OCI-LY3 (cell line): ENCODE data around the gene PDLIM1.

Experiments used
- H2AFZ ChIP-seq: fragments of 200-600, 300-600 bp; shearing (Covaris generic); 2 replicates; pipeline ENCODE4 v1.6.0; 2014; ENCODE audit warnings: antibody characterized with exemption, low read depth, low read length
- H3K27ac ChIP-seq: fragments of 200-600, 300-600 bp; sonication (generic); 2 replicates; pipeline ENCODE4 v1.5.1; 2014; ENCODE audit warnings: mild to moderate bottlenecking, low read length, moderate library complexity, mixed read lengths
- H3K27me3 ChIP-seq: fragments of 200-600, 300-600 bp; sonication (generic); 2 replicates; pipeline ENCODE4 v1.6.1; 2014; ENCODE audit warnings: low read depth, low read length, mixed read lengths
- H3K36me3 ChIP-seq: fragments of 200-600, 300-600 bp; sonication (generic); replicated peaks from 2 replicates; pipeline ENCODE3; 2014; ENCODE audit warnings: low read depth, low read length, mixed read lengths
- H3K4me1 ChIP-seq: fragments of 300-600, 200-600 bp; sonication (generic); 2 replicates; pipeline ENCODE4 v1.6.1; 2014; ENCODE audit warnings: low read length, mixed read lengths
- H3K4me2 ChIP-seq: fragments of 200-600, 300-600 bp; sonication (generic); 2 replicates; pipeline ENCODE4 v1.6.1; 2014; ENCODE audit warnings: low read length, mixed read lengths
- H3K4me3 ChIP-seq: fragments of 300-600, 200-600 bp; sonication (generic); 2 replicates; pipeline ENCODE4 v1.5.1; 2014; ENCODE audit warnings: antibody characterized with exemption, mild to moderate bottlenecking, low read length, moderate library complexity
- H3K79me2 ChIP-seq: fragments of 300-600, 200-600 bp; shearing (Covaris generic); 2 replicates; pipeline ENCODE4 v1.6.1; 2014; ENCODE audit warnings: mild to moderate bottlenecking, low read length, mixed read lengths
- H3K9ac ChIP-seq: fragments of 300-600, 200-600 bp; shearing (Covaris generic); 2 replicates; pipeline ENCODE4 v1.6.0; 2014; ENCODE audit warnings: mild to moderate bottlenecking, low read length, moderate library complexity
- H3K9me3 ChIP-seq: fragments of 200-600, 300-600 bp; shearing (Covaris generic); 2 replicates; pipeline ENCODE4 v1.6.1; 2014; ENCODE audit warnings: low read length, mixed read lengths; ENCODE audit not compliant: insufficient read depth
- H4K20me1 ChIP-seq: fragments of 200-600, 300-600 bp; sonication (generic); 2 replicates; pipeline ENCODE4 v1.6.1; 2016; ENCODE audit warnings: low read length, mixed read lengths; ENCODE audit not compliant: insufficient read depth
- EZH2phosphoT487 ChIP-seq: fragments of 200-600 bp; shearing (Covaris generic); IDR thresholded peaks from 2 replicates; pipeline ENCODE4 v1.6.1; 2018; ENCODE audit warnings: antibody characterized with exemption, mixed run types, low read depth
- TF ChIP-seq, protein P1 (sequence below): fragments of 200-600, 300-600 bp; sonication (generic); IDR thresholded peaks from 2 replicates; pipeline ENCODE4 v1.5.1; 2014; ENCODE audit warnings: antibody characterized with exemption, low read length, low read depth

Gene PDLIM1

GRCh38 chr10:95247881-95248583 is 42.8 kb downstream of the PDLIM1 start:
- Histone ChIP-seq H3K27me3 (peaks cover 45% of the 10 kb centered on the region), H3K79me2 (no peaks in the 10 kb centered on the region), H3K4me3 (no peak overlapping the region), H3K4me2 (no peak overlapping the region), H3K36me3 (no peaks in the 10 kb centered on the region), H3K9me3 (no peaks in the 10 kb centered on the region), H3K27ac (no peak overlapping the region), H4K20me1 (peaks cover 16% of the 10 kb centered on the region), H2AFZ (no peak overlapping the region), H3K9ac (no peak overlapping the region), H3K4me1 (peaks cover 23% of the 10 kb centered on the region)
- TF ChIP-seq EZH2phosphoT487, result no peak
- TF ChIP-seq, protein P1, sequence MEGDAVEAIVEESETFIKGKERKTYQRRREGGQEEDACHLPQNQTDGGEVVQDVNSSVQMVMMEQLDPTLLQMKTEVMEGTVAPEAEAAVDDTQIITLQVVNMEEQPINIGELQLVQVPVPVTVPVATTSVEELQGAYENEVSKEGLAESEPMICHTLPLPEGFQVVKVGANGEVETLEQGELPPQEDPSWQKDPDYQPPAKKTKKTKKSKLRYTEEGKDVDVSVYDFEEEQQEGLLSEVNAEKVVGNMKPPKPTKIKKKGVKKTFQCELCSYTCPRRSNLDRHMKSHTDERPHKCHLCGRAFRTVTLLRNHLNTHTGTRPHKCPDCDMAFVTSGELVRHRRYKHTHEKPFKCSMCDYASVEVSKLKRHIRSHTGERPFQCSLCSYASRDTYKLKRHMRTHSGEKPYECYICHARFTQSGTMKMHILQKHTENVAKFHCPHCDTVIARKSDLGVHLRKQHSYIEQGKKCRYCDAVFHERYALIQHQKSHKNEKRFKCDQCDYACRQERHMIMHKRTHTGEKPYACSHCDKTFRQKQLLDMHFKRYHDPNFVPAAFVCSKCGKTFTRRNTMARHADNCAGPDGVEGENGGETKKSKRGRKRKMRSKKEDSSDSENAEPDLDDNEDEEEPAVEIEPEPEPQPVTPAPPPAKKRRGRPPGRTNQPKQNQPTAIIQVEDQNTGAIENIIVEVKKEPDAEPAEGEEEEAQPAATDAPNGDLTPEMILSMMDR, result no peak

GRCh38 chr10:95247200-95247880 is 43.5 kb downstream of the PDLIM1 start:
- no peak overlapping the region for H2AFZ ChIP-seq
- H3K9ac ChIP-seq, result no peak overlapping the region
- no peak overlapping the region for H3K4me2 ChIP-seq
- H3K36me3 ChIP-seq, result no peaks in the 10 kb centered on the region
- H4K20me1 ChIP-seq, result peaks cover 21% of the 10 kb centered on the region
- no peak overlapping the region for H3K27ac ChIP-seq
- no peak for TF ChIP-seq EZH2phosphoT487
- TF ChIP-seq, protein P1, result no peak
- no peak overlapping the region for H3K4me3 ChIP-seq
- no peaks in the 10 kb centered on the region for H3K79me2 ChIP-seq
- no peaks in the 10 kb centered on the region for H3K9me3 ChIP-seq
- peaks cover 46% of the 10 kb centered on the region for H3K27me3 ChIP-seq
- H3K4me1 ChIP-seq, result peaks cover 23% of the 10 kb centered on the region

DNA sequence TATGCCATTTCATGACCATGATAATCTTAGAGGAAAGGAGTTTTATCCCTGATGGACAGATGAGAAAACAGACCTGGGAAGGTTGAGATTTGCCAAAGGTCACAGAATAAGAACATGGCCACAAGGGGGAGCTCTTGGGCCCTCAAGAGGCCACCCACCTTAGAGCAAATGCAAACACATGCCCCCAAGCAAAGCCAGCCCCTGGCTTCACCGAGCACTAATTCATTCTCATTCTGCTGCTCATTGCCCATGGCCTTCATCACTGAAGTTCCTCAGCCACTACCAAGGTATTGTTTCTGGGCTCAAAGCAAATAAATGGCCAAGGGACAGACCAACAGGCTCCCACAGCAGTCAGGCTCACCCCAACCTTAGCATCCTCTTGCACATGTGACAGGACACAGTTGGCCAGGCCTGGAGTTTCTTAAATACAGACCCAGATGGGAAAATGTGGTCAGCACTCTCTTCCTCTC is 44.2 kb downstream of the PDLIM1 start:
- Histone ChIP-seq H3K27me3 (peaks cover 46% of the 10 kb centered on the region), H3K4me2 (peak overlapping the region; percentile 71), H3K79me2 (no peaks in the 10 kb centered on the region), H3K27ac (no peak overlapping the region), H2AFZ (no peak overlapping the region), H4K20me1 (peaks cover 25% of the 10 kb centered on the region), H3K9ac (no peak overlapping the region), H3K36me3 (no peaks in the 10 kb centered on the region), H3K4me3 (no peak overlapping the region), H3K9me3 (no peaks in the 10 kb centered on the region), H3K4me1 (peaks cover 24% of the 10 kb centered on the region)
- TF ChIP-seq, protein P1, result peak; percentile 80
- no peak for TF ChIP-seq EZH2phosphoT487

GRCh38 chr10:95245425-95246055 is 45.3 kb downstream of the PDLIM1 start:
- Histone ChIP-seq H3K79me2 (no peaks in the 10 kb centered on the region), H3K4me3 (peak overlapping the region; percentile 29), H2AFZ (no peak overlapping the region), H3K4me1 (peaks cover 32% of the 10 kb centered on the region), H3K4me2 (peak overlapping the region; percentile 71), H3K27ac (peak overlapping the region; percentile 18; the same call in 1 of the 2 replicates), H4K20me1 (peaks cover 30% of the 10 kb centered on the region), H3K27me3 (peaks cover 54% of the 10 kb centered on the region), H3K9me3 (no peaks in the 10 kb centered on the region), H3K9ac (no peak overlapping the region), H3K36me3 (no peaks in the 10 kb centered on the region)
- TF ChIP-seq EZH2phosphoT487, result peak; percentile 64; the same call in 1 of the 2 replicates
- TF ChIP-seq, protein P1, result no peak
